HepG2 (cell line): ENCODE measurements around the gene GHR.

ENCODE experiments used
- ASH2L ChIP-seq: fragments of 300-600, 200-600 bp; sonication (generic); IDR thresholded peaks from 2 replicates; pipeline ENCODE4 v1.7.0; 2017; ENCODE audit warnings: low read depth, mild to moderate bottlenecking, moderate library complexity, mixed read lengths, low read length; ENCODE audit not compliant: insufficient read length
- CC2D1A ChIP-seq: sonication (generic); formaldehyde crosslinking; IDR thresholded peaks from 2 replicates; pipeline ENCODE4 v1.8.1; 2023; ENCODE audit warnings: mild to moderate bottlenecking, missing genetic modification reagents
- KAT7 ChIP-seq: IDR thresholded peaks from 2 replicates; pipeline ENCODE4 v1.6.1; 2018; ENCODE audit warnings: borderline replicate concordance, missing compliant biosample characterization
- NFE2L1 ChIP-seq: sonication (generic); formaldehyde crosslinking; IDR thresholded peaks from 2 replicates; pipeline ENCODE4 v1.4.0; 2020; ENCODE audit warnings: missing genetic modification reagents, mild to moderate bottlenecking, borderline replicate concordance
- PCBP2 ChIP-seq: fragments of 200-400 bp; formaldehyde crosslinking; optimal IDR thresholded peaks from 2 replicates; pipeline ENCODE3; 2018; ENCODE audit warnings: low read length, low read depth; ENCODE audit not compliant: poor library complexity, severe bottlenecking
- SMARCE1 ChIP-seq: fragments of 450-650 bp; IDR thresholded peaks from 2 replicates; pipeline ENCODE4 v1.6.1; 2017; ENCODE audit warnings: borderline replicate concordance
- ZNF12 ChIP-seq: sonication (generic); formaldehyde crosslinking; IDR thresholded peaks from 2 replicates; pipeline ENCODE4 v1.5.0; 2020; ENCODE audit warnings: missing genetic modification reagents
- ZNF274 ChIP-seq: sonication (generic); formaldehyde crosslinking; IDR thresholded peaks from 2 replicates; pipeline ENCODE4 v1.5.1; 2020; ENCODE audit warnings: mild to moderate bottlenecking, missing genetic modification reagents
- ZNF451 ChIP-seq: sonication (generic); formaldehyde crosslinking; IDR thresholded peaks from 2 replicates; pipeline ENCODE4 v1.5.0; 2020; ENCODE audit warnings: mild to moderate bottlenecking, missing genetic modification reagents
- TF ChIP-seq, protein P1 (sequence below): sonication (generic); formaldehyde crosslinking; IDR thresholded peaks from 2 replicates; pipeline ENCODE4 v1.8.1; 2023; ENCODE audit warnings: mild to moderate bottlenecking, inconsistent platforms, moderate library complexity, missing genetic modification reagents, borderline replicate concordance
- TF ChIP-seq, protein P2 (sequence below): sonication (generic); formaldehyde crosslinking; IDR thresholded peaks from 2 replicates; pipeline ENCODE4 v1.4.0; 2020; ENCODE audit warnings: missing genetic modification reagents, mild to moderate bottlenecking, borderline replicate concordance
- TF ChIP-seq, protein P3 (sequence below): sonication (generic); formaldehyde crosslinking; IDR thresholded peaks from 2 replicates; pipeline ENCODE4 v1.5.0; 2020; ENCODE audit warnings: mild to moderate bottlenecking, missing genetic modification reagents, moderate library complexity

DNA sequence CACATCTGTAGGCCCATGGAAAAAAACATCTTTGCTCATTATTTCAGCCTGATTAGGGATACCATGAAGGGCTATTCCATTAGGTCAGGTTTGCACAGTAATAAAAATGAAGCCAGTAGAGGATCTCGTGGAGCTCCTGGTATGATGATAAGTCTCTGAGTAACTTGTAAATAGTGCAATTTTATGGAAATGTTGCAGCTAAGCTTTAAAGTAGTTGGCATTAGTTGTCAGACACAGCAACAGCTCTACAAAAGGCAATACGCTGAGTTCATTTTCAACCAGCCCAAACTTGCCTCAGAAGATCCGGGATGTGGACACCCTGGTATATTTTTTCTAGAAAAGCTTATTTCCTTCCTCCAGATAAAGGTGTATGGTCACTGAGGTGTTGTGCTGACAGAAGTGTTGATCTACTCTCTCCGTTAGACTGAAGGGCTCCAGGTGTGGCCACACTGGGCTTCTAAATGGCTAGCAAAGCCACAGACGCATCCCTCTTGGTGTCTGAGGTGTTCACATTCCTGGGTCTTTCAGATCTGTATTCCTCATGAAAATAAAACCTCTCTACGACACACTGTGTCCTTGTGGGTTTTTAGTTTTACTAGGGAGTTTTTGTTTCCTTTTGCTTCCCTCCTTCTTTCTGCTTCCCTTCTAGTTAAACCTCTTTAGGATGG, 141.6 kb downstream of the GHR start:
- TF ChIP-seq, protein P1, sequence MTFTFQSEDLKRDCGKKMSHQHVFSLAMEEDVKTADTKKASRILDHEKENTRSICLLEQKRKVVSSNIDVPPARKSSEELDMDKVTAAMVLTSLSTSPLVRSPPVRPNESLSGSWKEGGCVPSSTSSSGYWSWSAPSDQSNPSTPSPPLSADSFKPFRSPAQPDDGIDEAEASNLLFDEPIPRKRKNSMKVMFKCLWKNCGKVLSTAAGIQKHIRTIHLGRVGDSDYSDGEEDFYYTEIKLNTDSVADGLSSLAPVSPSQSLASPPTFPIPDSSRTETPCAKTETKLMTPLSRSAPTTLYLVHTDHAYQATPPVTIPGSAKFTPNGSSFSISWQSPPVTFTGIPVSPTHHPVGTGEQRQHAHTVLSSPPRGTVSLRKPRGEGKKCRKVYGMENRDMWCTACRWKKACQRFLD (CRISPR knock-in tag): no peak
- TF ChIP-seq ZNF274 (CRISPR knock-in tag) (no peak), PCBP2 (no peak), CC2D1A (no peak), KAT7 (CRISPR knock-in tag) (no peak), NFE2L1 (CRISPR knock-in tag) (no peak), ASH2L (no peak), ZNF12 (CRISPR knock-in tag) (no peak), SMARCE1 (no peak), ZNF451 (CRISPR knock-in tag) (no peak)
- TF ChIP-seq, protein P2, sequence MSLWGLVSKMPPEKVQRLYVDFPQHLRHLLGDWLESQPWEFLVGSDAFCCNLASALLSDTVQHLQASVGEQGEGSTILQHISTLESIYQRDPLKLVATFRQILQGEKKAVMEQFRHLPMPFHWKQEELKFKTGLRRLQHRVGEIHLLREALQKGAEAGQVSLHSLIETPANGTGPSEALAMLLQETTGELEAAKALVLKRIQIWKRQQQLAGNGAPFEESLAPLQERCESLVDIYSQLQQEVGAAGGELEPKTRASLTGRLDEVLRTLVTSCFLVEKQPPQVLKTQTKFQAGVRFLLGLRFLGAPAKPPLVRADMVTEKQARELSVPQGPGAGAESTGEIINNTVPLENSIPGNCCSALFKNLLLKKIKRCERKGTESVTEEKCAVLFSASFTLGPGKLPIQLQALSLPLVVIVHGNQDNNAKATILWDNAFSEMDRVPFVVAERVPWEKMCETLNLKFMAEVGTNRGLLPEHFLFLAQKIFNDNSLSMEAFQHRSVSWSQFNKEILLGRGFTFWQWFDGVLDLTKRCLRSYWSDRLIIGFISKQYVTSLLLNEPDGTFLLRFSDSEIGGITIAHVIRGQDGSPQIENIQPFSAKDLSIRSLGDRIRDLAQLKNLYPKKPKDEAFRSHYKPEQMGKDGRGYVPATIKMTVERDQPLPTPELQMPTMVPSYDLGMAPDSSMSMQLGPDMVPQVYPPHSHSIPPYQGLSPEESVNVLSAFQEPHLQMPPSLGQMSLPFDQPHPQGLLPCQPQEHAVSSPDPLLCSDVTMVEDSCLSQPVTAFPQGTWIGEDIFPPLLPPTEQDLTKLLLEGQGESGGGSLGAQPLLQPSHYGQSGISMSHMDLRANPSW (CRISPR knock-in tag): no peak
- TF ChIP-seq, protein P3, sequence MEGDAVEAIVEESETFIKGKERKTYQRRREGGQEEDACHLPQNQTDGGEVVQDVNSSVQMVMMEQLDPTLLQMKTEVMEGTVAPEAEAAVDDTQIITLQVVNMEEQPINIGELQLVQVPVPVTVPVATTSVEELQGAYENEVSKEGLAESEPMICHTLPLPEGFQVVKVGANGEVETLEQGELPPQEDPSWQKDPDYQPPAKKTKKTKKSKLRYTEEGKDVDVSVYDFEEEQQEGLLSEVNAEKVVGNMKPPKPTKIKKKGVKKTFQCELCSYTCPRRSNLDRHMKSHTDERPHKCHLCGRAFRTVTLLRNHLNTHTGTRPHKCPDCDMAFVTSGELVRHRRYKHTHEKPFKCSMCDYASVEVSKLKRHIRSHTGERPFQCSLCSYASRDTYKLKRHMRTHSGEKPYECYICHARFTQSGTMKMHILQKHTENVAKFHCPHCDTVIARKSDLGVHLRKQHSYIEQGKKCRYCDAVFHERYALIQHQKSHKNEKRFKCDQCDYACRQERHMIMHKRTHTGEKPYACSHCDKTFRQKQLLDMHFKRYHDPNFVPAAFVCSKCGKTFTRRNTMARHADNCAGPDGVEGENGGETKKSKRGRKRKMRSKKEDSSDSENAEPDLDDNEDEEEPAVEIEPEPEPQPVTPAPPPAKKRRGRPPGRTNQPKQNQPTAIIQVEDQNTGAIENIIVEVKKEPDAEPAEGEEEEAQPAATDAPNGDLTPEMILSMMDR: no peak
